PC-3 (cell line): ENCODE measurements around the gene IPMK.

Experiments
- CTCF ChIP-seq: fragments of 300-600 bp; sonication (generic); conservative IDR thresholded peaks from 2 replicates; pipeline ENCODE4 v1.5.1; 2017; ENCODE audit warnings: antibody characterized with exemption, low read depth, mild to moderate bottlenecking, low read length
- EZH2 ChIP-seq: fragments of 300-600 bp; sonication (generic); IDR thresholded peaks from one replicate; pipeline ENCODE4 v1.6.1; 2017; ENCODE audit warnings: antibody characterized with exemption, mild to moderate bottlenecking, low read length; ENCODE audit not compliant: unreplicated experiment
- EZH2phosphoT487 ChIP-seq: fragments of 300-600 bp; sonication (generic); IDR thresholded peaks from 2 replicates; pipeline ENCODE4 v1.6.1; 2018; ENCODE audit warnings: mild to moderate bottlenecking, antibody characterized with exemption, low read length, borderline replicate concordance

- TF ChIP-seq CTCF: no peak
- TF ChIP-seq EZH2: no peak
- TF ChIP-seq EZH2phosphoT487: no peak
Measured at GRCh38 chr10:58150290-58150689, 117.4 kb downstream of the IPMK start.
